ENCODE data around the gene EPHA7. TPM values are rescaled to one million over a fixed set of nuclear protein-coding genes. Genes with fewer than 3 reads are reported as not detected.

The EPHA7 gene
- polyA plus RNA-seq, 1 donor from 2014 or later: 17.4 TPM

DNA sequence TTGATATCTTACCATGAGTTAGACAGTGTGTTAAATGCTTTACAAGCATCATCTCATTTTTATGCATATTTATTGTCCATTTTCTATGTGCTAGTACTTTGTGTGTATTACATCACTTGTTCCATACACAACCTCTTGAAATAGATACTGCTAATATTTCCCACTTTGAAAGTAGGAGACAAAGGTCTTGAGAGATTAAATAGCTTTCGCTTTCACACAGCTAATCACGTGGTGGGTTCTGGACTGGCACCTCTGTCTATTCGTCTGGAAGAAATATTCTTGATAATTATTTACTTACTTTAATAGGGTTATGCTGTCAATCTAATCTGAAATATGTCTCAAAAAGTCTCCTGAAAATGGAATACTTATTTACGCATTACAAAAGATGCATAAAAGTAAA, 30.2 kb downstream of the EPHA7 start:
- H3K36me3 ChIP-seq (ENCODE audit: insufficient read depth, low read length): no peaks in the 10 kb centered on the region
- H4K20me1 ChIP-seq (ENCODE audit: insufficient read depth): no peaks in the 10 kb centered on the region
- H3K4me3 ChIP-seq (ENCODE audit: low read length): no peak overlapping the region
- no peaks in the 10 kb centered on the region for H3K9me2 ChIP-seq (ENCODE audit: insufficient read depth, low read length)
- H3K79me2 ChIP-seq (replicated peaks; ENCODE audit: insufficient read depth, low read length): no peaks in the 10 kb centered on the region
- H3F3A ChIP-seq (ENCODE audit: insufficient read depth, low read length, poor library complexity, severe bottlenecking): no peaks in the 10 kb centered on the region
- H3K4me2 ChIP-seq (ENCODE audit: low read length): no peak overlapping the region
- no peaks in the 10 kb centered on the region for H3K9me3 ChIP-seq (ENCODE audit: low read length)
- no peaks in the 10 kb centered on the region for H3K27me3 ChIP-seq (ENCODE audit: insufficient read depth, low read depth, low read length)
- TF ChIP-seq, protein P1, sequence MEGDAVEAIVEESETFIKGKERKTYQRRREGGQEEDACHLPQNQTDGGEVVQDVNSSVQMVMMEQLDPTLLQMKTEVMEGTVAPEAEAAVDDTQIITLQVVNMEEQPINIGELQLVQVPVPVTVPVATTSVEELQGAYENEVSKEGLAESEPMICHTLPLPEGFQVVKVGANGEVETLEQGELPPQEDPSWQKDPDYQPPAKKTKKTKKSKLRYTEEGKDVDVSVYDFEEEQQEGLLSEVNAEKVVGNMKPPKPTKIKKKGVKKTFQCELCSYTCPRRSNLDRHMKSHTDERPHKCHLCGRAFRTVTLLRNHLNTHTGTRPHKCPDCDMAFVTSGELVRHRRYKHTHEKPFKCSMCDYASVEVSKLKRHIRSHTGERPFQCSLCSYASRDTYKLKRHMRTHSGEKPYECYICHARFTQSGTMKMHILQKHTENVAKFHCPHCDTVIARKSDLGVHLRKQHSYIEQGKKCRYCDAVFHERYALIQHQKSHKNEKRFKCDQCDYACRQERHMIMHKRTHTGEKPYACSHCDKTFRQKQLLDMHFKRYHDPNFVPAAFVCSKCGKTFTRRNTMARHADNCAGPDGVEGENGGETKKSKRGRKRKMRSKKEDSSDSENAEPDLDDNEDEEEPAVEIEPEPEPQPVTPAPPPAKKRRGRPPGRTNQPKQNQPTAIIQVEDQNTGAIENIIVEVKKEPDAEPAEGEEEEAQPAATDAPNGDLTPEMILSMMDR (IDR thresholded peaks at IDR 0.05; ENCODE audit: poor library complexity, severe bottlenecking): no peak
- no peak for TF ChIP-seq EP300 (conservative IDR thresholded peaks at IDR 0.05; ENCODE audit: poor library complexity, severe bottlenecking)
- TF ChIP-seq TAF1 (IDR thresholded peaks at IDR 0.05; ENCODE audit: low read depth): no peak
- TF ChIP-seq RAD21 (conservative IDR thresholded peaks at IDR 0.05): no peak
- TF ChIP-seq POLR2AphosphoS5 (IDR thresholded peaks at IDR 0.05): no peak
- TF ChIP-seq, protein P2, sequence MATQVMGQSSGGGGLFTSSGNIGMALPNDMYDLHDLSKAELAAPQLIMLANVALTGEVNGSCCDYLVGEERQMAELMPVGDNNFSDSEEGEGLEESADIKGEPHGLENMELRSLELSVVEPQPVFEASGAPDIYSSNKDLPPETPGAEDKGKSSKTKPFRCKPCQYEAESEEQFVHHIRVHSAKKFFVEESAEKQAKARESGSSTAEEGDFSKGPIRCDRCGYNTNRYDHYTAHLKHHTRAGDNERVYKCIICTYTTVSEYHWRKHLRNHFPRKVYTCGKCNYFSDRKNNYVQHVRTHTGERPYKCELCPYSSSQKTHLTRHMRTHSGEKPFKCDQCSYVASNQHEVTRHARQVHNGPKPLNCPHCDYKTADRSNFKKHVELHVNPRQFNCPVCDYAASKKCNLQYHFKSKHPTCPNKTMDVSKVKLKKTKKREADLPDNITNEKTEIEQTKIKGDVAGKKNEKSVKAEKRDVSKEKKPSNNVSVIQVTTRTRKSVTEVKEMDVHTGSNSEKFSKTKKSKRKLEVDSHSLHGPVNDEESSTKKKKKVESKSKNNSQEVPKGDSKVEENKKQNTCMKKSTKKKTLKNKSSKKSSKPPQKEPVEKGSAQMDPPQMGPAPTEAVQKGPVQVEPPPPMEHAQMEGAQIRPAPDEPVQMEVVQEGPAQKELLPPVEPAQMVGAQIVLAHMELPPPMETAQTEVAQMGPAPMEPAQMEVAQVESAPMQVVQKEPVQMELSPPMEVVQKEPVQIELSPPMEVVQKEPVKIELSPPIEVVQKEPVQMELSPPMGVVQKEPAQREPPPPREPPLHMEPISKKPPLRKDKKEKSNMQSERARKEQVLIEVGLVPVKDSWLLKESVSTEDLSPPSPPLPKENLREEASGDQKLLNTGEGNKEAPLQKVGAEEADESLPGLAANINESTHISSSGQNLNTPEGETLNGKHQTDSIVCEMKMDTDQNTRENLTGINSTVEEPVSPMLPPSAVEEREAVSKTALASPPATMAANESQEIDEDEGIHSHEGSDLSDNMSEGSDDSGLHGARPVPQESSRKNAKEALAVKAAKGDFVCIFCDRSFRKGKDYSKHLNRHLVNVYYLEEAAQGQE (IDR thresholded peaks at IDR 0.05; ENCODE audit: borderline replicate concordance): no peak
- TF ChIP-seq MXI1 (conservative IDR thresholded peaks at IDR 0.05; ENCODE audit: poor library complexity, severe bottlenecking): no peak
- no peak for TF ChIP-seq SMC3 (conservative IDR thresholded peaks at IDR 0.05; ENCODE audit: poor library complexity)
- TF ChIP-seq EZH2 (IDR thresholded peaks at IDR 0.05; ENCODE audit: borderline replicate concordance, insufficient read depth, low read length, poor library complexity, severe bottlenecking): no peak
- no peak overlapping the region for H2AFZ ChIP-seq (ENCODE audit: low read depth, low read length)
- no peak overlapping the region for H3K9ac ChIP-seq (ENCODE audit: low read length)
- no peak overlapping the region for H3K27ac ChIP-seq (ENCODE audit: low read length)

DNA sequence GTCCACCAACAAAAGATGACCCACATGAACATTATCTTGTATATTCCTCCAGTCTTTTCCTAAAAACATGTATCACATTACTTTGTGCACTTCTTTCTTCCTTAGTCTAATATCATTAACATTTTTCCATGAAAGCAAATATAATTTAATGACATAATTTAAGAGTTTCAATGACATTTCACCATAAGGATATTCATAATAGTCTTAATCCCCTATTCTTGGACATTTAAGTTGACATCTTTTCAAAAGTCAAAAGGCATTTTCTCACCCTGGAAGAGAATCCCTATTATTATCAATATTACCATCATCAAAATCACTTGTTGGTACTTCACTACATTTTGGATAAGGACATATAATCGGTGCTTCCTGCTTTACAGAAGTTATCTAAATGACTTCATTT, 31.3 kb downstream of the EPHA7 start:
- Histone ChIP-seq H2AFZ (ENCODE audit: low read depth, low read length) (no peak overlapping the region), H3K79me2 (replicated peaks; ENCODE audit: insufficient read depth, low read length) (no peaks in the 10 kb centered on the region), H3K27ac (ENCODE audit: low read length) (no peak overlapping the region)

More for the DNA sequence above, 31.3 kb downstream of the EPHA7 start:
- Histone ChIP-seq H3K36me3 (ENCODE audit: insufficient read depth, low read length) (no peaks in the 10 kb centered on the region), H3F3A (ENCODE audit: insufficient read depth, low read length, poor library complexity, severe bottlenecking) (no peaks in the 10 kb centered on the region), H3K4me3 (ENCODE audit: low read length) (no peak overlapping the region), H4K20me1 (ENCODE audit: insufficient read depth) (no peaks in the 10 kb centered on the region), H3K9me2 (ENCODE audit: insufficient read depth, low read length) (no peaks in the 10 kb centered on the region), H3K9ac (ENCODE audit: low read length) (no peak overlapping the region), H3K27me3 (ENCODE audit: insufficient read depth, low read depth, low read length) (no peaks in the 10 kb centered on the region), H3K4me2 (ENCODE audit: low read length) (no peak overlapping the region), H3K9me3 (ENCODE audit: low read length) (no peaks in the 10 kb centered on the region)
- no peak for TF ChIP-seq RAD21 (conservative IDR thresholded peaks at IDR 0.05)
- TF ChIP-seq MXI1 (conservative IDR thresholded peaks at IDR 0.05; ENCODE audit: poor library complexity, severe bottlenecking): no peak
- TF ChIP-seq, protein P2 (IDR thresholded peaks at IDR 0.05; ENCODE audit: borderline replicate concordance): no peak
- TF ChIP-seq EZH2 (IDR thresholded peaks at IDR 0.05; ENCODE audit: borderline replicate concordance, insufficient read depth, low read length, poor library complexity, severe bottlenecking): no peak

Data from neural cell (in vitro differentiated cells).